ENCODE results near the gene PNMA8C. TPM values are rescaled to one million over a fixed set of nuclear protein-coding genes. Genes with fewer than 3 reads are reported as not detected.
A peak's percentile ranks its signal among the peaks of the same experiment; 100 is the strongest.

PNMA8C gene
- total RNA-seq, 2 experiments from 2014 or later: not detected

- CTCF ChIA-PET: no interaction called here
- no peak overlapping the region for H3K27ac Mint-ChIP-seq
- POLR2A ChIA-PET: no interaction called here
Measured at GRCh38 chr19:46426506-46427162, 2.1 kb downstream of the PNMA8C start.

DNA sequence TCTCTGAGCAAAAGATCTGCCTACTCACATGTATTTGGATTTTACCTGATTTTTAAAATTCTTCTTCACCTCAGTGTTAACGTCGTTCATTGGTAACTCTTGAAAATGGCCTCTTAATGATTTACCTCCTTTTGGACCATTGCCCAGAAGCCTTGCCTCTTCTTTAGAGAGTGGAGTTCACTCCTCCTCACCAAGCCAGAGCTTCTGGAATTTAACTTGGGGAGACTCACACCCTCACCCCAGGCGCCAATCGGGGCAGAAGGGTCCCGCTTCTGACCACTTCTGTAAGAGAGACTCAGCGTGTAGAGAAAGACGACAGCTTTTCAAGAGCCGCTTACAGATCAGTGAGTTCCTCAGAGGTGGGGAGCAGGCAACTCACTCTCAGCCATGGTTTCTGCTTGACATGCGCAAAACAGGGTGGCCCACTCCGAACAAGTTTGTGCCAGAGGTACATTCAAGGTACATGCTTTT is 2.7 kb downstream of the PNMA8C start:
- Mint-ChIP-seq H3K4me1 (ENCODE audit: low read depth) (peaks cover 31% of the 10 kb centered on the region), H3K9me3 (no peaks in the 10 kb centered on the region), H3K36me3 (ENCODE audit: low read depth) (no peaks in the 10 kb centered on the region), H3K4me3 (peak overlapping the region; percentile 78), H3K27me3 (peaks cover 74% of the 10 kb centered on the region), H3K27ac (no peak overlapping the region)
- Histone ChIP-seq H3K27ac (ENCODE audit: low read depth in 1 of 2, low read length in 2 of 2) (no peak overlapping the region), H3K36me3 (ENCODE audit: insufficient read depth, low read length) (no peaks in the 10 kb centered on the region), H3K9me3 (ENCODE audit: control insufficient read depth in 1 of 2, insufficient read depth in 1 of 2, low read length in 2 of 2) (peaks cover 0 to 11% of the 10 kb centered on the region in 2 experiments), H3K4me1 (ENCODE audit: insufficient read depth, low read length) (peaks cover 19% of the 10 kb centered on the region), H3K4me3 (ENCODE audit: low read length) (peak overlapping the region; percentile 27), H3K27me3 (ENCODE audit: control insufficient read depth in 1 of 2, insufficient read depth in 2 of 2, low read length in 2 of 2) (peaks cover 52 to 62% of the 10 kb centered on the region in 2 experiments)
- TF ChIP-seq, protein P1, sequence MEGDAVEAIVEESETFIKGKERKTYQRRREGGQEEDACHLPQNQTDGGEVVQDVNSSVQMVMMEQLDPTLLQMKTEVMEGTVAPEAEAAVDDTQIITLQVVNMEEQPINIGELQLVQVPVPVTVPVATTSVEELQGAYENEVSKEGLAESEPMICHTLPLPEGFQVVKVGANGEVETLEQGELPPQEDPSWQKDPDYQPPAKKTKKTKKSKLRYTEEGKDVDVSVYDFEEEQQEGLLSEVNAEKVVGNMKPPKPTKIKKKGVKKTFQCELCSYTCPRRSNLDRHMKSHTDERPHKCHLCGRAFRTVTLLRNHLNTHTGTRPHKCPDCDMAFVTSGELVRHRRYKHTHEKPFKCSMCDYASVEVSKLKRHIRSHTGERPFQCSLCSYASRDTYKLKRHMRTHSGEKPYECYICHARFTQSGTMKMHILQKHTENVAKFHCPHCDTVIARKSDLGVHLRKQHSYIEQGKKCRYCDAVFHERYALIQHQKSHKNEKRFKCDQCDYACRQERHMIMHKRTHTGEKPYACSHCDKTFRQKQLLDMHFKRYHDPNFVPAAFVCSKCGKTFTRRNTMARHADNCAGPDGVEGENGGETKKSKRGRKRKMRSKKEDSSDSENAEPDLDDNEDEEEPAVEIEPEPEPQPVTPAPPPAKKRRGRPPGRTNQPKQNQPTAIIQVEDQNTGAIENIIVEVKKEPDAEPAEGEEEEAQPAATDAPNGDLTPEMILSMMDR (IDR thresholded peaks at IDR 0.05): no peak
- DNase-seq (no peak), ATAC-seq (ENCODE audit: poor library complexity) (no peak)
- intact Hi-C loops (cut with DNase I, micrococcal nuclease): no loop called here
- ChIA-PET CTCF (no interaction called here), POLR2A (no interaction called here)

More at GRCh38 chr19:46426506-46427162, 2.1 kb downstream of the PNMA8C start:
- no peaks in the 10 kb centered on the region for H3K9me3 Mint-ChIP-seq
- peak overlapping the region; percentile 78 for H3K4me3 Mint-ChIP-seq
- peaks cover 31% of the 10 kb centered on the region for H3K4me1 Mint-ChIP-seq (ENCODE audit: low read depth)
- TF ChIP-seq, protein P1 (IDR thresholded peaks at IDR 0.05): no peak
- Histone ChIP-seq H3K4me1 (ENCODE audit: insufficient read depth, low read length) (peaks cover 19% of the 10 kb centered on the region), H3K4me3 (ENCODE audit: low read length) (peak overlapping the region; percentile 27), H3K36me3 (ENCODE audit: insufficient read depth, low read length) (no peaks in the 10 kb centered on the region), H3K27me3 (ENCODE audit: control insufficient read depth in 1 of 2, insufficient read depth in 2 of 2, low read length in 2 of 2) (peaks cover 51 to 62% of the 10 kb centered on the region in 2 experiments), H3K27ac (ENCODE audit: low read depth in 1 of 2, low read length in 2 of 2) (no peak overlapping the region), H3K9me3 (ENCODE audit: control insufficient read depth in 1 of 2, insufficient read depth in 1 of 2, low read length in 2 of 2) (peaks cover 0 to 11% of the 10 kb centered on the region in 2 experiments)
- ATAC-seq (ENCODE audit: poor library complexity) (no peak), DNase-seq (peak in 4 of 14 experiments; percentile 10 to 46 (median 33))
- H3K27me3 Mint-ChIP-seq: peaks cover 79% of the 10 kb centered on the region
- H3K36me3 Mint-ChIP-seq (ENCODE audit: low read depth): no peaks in the 10 kb centered on the region
- intact Hi-C loops (cut with DNase I, micrococcal nuclease): no loop called here

GRCh38 chr19:46423188-46423587 is 5.5 kb downstream of the PNMA8C start:
- DNase-seq: no peak
- ChIA-PET CTCF (interaction anchor here (0.6 to 1.1 kb wide), 2 partner anchors 115 to 117 kb away, joined by 4 read pairs; no protein-coding TSS in a partner anchor), POLR2A (no interaction called here)
- Mint-ChIP-seq H3K4me3 (no peak overlapping the region), H3K27ac (no peak overlapping the region), H3K4me1 (ENCODE audit: low read depth) (peaks cover 16% of the 10 kb centered on the region), H3K9me3 (no peaks in the 10 kb centered on the region), H3K27me3 (peaks cover 68% of the 10 kb centered on the region), H3K36me3 (ENCODE audit: low read depth) (no peaks in the 10 kb centered on the region)
- Histone ChIP-seq H3K4me1 (ENCODE audit: insufficient read depth, low read length) (peaks cover 10% of the 10 kb centered on the region), H3K9me3 (ENCODE audit: control insufficient read depth in 1 of 2, insufficient read depth in 1 of 2, low read length in 2 of 2) (peaks cover 0 to 6% of the 10 kb centered on the region in 2 experiments), H3K36me3 (ENCODE audit: insufficient read depth, low read length) (no peaks in the 10 kb centered on the region), H3K4me3 (ENCODE audit: low read length) (no peak overlapping the region), H3K27ac (ENCODE audit: low read depth in 1 of 2, low read length in 2 of 2) (no peak overlapping the region), H3K27me3 (ENCODE audit: control insufficient read depth in 1 of 2, insufficient read depth in 2 of 2, low read length in 2 of 2) (peaks cover 41 to 42% of the 10 kb centered on the region in 2 experiments)
- no peak for ATAC-seq (ENCODE audit: poor library complexity)
- TF ChIP-seq, protein P1 (IDR thresholded peaks at IDR 0.05): no peak
- intact Hi-C loops (cut with DNase I, micrococcal nuclease): no loop called here
